Keratinocyte (primary cell): ENCODE measurements around the gene ELL.

Experiments
- CTCF ChIP-seq, 3 experiments: IDR thresholded peaks in 1 of 3; conservative IDR thresholded peaks in 1 of 3; optimal IDR thresholded peaks in 1 of 3; 2 replicates in 2 of 3; 3 replicates in 1 of 3; pipeline versions ENCODE3 to v1.5.1; 2011; ENCODE audit warnings: low read length in 3 of 3, mild to moderate bottlenecking in 3 of 3, moderate library complexity in 2 of 3, control low read depth in 1 of 3, inconsistent platforms in 1 of 3; ENCODE audit not compliant: insufficient read depth in 2 of 3; ENCODE audit errors: extremely low read depth in 1 of 3
- EZH2 ChIP-seq: IDR thresholded peaks from one replicate; pipeline ENCODE4 v1.6.1; 2012; ENCODE audit warnings: inconsistent platforms, mild to moderate bottlenecking, low read length, moderate library complexity

GRCh38 chr19:18440936-18441803 is 80.7 kb downstream of the ELL start:
- TF ChIP-seq CTCF (optimal IDR thresholded peaks at IDR 0.05 in 1 of 3, IDR thresholded peaks at IDR 0.05 in 1 of 3, conservative IDR thresholded peaks at IDR 0.05 in 1 of 3; ENCODE audit: extremely low read depth in 1 of 3, insufficient read depth in 2 of 3, low read length in 3 of 3) (no peak), EZH2 (no peak)
